ENCODE results near the gene TIAM2.

- TF ChIP-seq POLR2A (IDR thresholded peaks at IDR 0.05), result no peak
- TF ChIP-seq, protein P1, sequence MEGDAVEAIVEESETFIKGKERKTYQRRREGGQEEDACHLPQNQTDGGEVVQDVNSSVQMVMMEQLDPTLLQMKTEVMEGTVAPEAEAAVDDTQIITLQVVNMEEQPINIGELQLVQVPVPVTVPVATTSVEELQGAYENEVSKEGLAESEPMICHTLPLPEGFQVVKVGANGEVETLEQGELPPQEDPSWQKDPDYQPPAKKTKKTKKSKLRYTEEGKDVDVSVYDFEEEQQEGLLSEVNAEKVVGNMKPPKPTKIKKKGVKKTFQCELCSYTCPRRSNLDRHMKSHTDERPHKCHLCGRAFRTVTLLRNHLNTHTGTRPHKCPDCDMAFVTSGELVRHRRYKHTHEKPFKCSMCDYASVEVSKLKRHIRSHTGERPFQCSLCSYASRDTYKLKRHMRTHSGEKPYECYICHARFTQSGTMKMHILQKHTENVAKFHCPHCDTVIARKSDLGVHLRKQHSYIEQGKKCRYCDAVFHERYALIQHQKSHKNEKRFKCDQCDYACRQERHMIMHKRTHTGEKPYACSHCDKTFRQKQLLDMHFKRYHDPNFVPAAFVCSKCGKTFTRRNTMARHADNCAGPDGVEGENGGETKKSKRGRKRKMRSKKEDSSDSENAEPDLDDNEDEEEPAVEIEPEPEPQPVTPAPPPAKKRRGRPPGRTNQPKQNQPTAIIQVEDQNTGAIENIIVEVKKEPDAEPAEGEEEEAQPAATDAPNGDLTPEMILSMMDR (IDR thresholded peaks at IDR 0.05), result no peak
These were observed 133.9 kb downstream of the TIAM2 start for GRCh38 chr6:155128977-155129376.

All from adrenal gland (tissue), 5 donors.